ENCODE results near the gene MTFR1L.

The MTFR1L gene

DNA sequence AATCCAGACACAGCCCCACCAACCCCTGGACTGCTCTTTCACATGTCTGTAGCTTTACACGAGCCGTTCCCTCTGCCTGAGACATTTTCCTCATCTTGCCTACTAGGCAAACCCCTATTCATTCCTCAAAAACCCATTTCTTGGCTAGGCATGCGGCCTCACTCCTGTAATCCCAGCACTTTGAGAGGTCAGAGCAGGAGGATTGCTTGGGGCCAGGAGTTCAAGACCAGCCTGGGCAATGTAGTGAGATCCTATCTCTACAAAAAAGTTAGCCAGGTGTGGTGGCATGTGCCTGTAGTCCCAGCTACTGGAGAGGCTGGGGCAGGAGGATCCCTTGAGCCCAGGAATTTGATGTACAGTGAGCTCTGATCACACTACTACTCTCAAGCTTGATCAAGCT lies 44.7 kb downstream of the MTFR1L start:
- no peak for DNase-seq

DNA sequence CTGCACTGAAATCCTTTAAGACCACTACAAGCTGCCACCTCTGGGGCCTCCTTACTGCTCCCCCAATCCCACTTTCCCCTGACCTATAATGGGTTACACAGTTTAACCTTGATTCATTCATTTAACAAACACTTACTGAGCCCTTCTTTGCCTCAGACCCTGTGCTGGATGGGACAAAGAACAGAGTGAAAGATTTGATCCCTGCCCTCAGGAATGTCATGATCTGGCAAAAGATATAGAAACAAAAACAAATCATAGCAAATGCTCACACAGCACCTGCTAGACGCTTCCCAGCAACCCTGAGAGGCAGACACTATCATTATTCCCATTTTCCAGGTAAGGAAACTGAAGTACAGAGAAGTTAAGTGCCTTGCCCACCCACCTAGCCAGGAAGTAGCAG lies 46.5 kb downstream of the MTFR1L start:
- no peak for DNase-seq

DNA sequence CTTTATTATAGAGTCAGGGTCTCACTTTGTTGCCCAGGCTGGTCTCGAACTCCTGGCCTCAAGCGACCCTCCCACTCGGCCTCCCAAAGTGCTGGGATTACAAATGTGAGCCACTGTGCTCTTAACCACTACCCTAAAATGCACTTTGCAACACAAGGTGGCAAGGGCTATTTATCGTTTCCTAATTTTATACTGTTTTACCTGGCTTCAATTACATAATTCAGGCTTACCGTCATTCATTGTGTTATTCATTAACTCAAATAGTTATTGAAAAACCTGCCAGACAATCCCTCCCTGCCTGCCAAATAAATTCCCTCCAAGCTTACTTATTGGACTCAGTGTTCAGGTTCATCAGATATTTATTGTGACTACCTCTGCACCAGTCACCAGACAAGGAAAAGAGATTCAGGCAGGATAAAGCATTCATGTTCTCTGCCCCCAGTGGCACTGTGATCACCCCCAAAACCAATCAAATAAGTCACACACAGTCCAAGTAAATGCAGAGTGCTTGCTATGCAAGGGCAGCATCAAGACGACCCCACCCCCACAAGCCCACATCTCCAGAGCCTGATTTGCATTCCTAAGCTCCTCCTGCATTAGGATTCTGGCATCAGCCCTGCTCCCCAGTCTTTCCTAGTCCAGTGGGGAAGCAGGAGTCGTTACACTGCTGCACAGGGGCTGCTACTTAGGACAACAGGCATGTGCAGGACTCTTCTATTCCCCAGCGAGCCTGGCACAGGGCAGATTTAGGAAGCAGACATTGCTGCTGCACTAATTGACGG lies 47.6 kb downstream of the MTFR1L start:
- DNase-seq = no peak

DNA sequence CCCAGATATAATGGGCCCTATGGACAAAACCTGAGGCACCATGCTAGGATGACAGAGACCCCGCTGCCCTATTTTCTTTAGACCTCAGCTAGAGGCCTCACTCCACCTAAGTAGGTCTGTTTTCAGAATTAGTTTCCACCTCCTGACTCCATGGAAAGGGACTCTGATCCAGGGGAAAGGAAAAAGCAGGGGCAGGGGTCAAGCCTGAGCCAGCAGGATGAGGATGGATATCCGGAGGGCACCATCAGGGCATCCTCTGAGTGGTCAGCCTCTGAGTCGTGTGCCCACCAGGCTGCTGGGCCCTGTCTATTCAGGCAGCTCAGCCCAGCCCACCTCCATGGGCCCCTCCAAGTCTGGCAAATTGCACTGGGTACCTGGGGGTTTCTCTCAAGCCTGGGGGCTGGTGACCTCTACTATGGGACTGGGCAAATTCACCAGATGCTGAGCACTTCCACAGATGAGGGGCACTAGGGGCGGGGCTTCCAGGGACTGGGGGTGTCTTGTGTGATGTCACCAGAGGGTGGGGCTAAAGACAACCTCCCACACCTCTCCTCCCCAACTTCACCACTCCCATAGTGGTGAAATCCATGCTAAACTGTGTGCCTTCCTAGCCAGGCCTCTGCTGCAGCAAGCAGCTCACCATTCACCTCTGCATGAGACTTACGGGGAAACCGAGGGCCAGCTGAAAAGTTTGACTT lies 50.3 kb downstream of the MTFR1L start:
- DNase-seq = no peak

DNA sequence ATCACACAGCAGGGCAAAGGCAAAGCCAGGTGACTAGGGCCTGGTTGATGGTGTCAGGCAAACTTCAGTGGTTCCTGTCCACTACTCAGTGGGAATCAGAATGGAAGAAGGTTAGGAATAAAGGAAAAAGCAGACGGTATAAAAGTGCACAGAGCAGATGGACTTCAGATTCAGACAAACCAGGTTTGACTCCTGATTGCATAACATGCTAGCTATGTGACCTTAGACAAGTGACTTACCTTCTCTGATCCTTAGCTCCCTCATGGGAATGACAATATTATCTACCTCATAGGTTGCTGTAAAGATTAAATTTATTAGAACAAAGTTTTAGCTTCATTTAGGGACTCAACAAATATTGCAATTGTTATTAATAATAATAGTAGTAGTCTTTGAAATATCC lies 50.9 kb downstream of the MTFR1L start:
- no peak for DNase-seq

DNA sequence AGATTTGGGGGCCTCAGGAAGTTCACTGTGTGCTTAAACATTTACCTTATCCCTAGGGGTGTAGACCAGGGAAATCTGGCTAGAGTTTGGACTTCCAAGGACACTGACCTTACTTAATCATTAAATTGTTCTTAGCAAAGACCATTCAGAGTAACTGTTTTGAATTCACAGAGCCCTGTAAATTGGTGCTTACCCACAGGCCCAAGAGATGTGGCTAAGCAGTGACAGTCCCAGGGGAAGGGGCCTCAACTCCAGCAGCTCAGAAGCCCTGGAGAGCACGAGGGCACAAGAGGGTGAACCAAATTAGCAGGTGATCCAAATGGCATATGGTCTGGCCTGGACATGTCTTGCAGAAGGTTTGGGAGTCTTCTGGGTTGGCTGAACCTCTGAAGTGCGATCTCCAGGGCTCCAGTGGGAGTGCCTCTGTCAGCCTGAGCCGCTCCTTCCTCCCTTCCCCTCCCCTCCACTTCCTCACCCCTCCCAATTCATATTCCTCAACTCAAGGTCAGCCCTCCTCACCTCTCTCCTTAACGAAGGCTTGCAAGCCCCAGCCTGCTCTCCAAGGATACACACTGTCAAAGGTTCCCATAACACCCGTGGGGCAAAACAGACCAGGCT lies 51.4 kb downstream of the MTFR1L start:
- no peak for DNase-seq

- DNase-seq = no peak
These were observed 52.1 kb downstream of the MTFR1L start for GRCh38 chr1:25871704-25872494.

- no peak for DNase-seq
These were observed 53.0 kb downstream of the MTFR1L start for GRCh38 chr1:25872713-25873112.

DNA sequence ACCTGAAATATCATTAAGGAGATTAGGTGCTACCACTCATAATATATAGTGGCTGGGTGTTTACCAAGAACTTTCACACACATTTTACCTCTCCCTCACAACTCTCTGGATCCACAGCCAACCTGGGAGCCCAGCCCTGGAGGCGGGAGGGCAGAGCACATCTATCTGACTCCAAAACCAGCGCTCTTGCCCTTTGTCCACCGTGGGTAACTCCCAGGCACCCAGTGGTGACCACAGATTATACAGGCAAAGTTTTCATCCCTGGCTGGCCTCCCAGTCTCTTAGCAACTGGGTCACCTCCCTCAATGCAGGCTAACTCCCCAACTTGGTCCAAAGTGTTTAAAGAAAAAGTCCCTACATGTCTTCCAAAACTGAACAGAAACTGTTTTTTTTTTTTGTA lies 53.4 kb downstream of the MTFR1L start:
- DNase-seq = no peak

GRCh38 chr1:25874209-25874608 lies 54.5 kb downstream of the MTFR1L start:
- no peak for DNase-seq

DNA sequence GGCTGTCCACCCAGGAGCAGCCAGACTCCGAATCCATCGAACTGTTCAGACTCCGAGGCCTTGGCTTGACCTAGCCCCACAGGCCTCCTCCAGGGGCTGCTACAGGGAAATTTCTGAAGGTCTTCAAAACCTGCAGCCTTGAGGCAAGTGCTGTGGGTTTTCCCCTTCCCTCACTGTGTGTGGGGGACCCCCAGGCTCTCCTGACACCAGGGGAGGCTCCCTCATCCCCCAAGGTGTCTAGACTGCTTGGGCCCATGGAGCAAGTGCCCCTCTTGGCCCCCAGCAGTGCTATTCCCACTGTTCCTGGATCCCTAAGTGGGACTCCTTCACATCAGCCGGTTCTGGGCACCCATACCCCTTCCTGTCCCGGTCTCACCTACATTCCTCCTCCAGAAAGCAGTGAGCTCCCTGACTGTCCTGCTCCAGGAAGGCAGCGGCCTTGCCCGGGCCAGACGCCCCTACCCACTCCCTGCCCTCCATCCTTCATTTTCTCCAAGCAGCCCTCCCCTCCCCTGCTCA lies 54.9 kb downstream of the MTFR1L start:
- DNase-seq = no peak

DNA sequence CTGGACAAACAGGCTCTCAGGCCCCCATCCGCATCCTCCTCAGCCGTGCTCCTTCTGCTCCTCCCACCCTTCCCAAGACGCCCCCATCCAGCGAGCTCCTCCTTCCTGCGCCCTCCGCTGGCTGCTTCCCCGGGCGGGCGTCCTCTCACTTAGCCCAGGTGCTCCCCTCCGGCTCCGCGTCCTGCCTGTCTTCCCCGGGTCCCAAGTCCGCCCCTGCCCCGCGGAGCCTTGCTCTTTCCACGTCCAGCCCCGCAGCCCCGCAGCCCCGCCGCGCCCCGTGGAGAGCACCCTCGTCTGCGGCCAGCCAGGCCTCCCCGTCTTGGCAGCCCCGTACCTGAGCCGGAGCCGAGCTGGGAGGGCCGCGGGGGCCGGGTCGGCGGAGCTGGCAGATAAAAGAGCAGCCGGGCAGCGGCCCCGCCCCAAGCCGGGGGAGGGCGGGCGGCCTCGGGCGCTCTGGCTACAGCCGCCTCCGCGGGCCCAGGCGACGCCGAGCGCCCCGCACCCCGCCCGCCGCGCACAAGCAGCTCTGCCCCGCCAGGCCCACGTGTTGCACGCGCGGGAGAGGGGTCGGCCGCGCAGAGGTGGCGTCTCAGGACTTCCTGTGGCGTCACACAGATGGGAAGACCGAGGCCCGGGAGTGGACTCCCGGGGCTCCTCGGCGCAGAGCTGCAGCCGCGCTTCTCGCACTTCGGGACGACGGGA lies 55.6 kb downstream of the MTFR1L start, which contains the start of gene PAQR7:
Gene PAQR7 (minus strand): TSS at position 555 of the 702 bp plus-strand sequence. CDS start 11,869 bp downstream, outside the sequence.
- DNase-seq = peak; percentile 66

DNA sequence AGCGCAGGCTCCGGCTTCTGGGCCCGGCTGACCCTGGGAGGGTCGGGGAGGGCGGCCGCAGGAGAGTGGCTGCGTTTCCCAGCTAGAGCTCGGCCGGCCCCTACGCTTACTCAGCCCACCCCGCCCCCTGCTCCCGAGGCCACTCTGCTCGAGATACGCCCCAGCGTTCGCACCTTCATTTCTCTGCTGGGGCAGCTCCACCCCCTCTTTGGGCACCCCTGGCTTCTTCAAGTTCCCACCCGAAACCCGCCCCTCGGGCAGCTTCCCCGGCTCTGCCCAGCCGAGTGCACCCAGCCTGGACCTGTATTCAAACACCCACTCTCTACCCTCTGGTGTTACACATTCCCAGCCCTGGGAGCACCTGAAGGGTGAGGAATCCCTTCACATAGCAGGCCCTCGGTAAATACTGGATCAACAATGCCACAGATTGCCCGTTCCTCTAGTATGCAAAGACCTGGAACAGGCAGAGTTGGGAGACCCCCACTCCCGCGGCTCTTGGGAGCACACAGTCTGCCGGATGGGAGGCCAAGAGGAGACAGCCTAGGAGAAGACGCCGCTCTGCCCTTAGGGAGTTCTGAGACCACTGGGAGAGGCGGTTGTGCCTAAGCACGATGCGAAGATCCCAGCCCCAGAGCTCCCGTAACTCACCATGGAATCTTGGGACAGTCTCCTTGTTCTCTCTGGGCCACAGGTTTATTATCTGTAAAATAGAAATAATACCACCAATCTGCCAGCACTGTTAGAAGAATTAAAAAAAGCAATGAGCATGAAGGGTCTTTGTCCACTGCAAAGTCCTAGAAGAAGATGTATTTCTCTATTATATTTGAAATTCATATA lies 56.3 kb downstream of the MTFR1L start:
- no peak for DNase-seq

DNA sequence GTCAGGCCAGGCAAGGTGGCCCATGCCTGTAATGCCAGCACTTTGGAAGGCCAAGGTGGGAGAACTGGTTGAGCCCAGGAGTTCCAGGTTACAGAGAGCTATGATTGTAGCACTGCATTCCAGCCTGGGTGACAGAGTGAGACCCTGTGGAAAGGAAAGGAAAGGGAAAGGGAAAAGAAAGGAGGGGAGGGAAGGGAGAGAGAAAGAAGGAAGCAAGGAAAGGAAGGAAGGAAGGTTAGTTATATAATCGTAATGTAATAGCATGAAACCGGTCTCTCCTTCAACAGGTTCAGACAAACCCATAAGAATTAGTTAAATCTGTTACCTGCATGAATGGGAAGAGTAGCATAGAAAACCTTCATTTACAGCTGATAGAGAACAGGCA lies 56.9 kb downstream of the MTFR1L start:
- no peak for DNase-seq

DNA sequence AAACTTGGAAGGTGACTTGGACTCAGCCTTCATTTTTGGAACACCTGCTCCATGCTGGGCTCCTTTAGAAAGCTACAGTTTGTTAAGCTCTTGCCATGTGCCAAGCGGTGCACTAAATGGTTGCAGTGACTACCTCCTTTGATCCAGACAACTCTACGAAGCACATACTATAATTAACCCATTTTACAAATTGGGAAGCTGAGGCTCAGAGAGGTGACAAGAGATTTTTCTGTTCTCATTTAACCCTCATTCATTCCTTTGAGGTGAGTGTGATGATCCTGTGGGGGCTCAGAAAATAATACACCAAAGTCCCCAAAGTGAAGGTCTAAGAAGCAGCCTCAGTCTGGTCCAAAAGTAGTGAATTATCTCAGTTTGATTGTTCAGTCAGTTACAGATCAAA lies 57.4 kb downstream of the MTFR1L start:
- no peak for DNase-seq

DNA sequence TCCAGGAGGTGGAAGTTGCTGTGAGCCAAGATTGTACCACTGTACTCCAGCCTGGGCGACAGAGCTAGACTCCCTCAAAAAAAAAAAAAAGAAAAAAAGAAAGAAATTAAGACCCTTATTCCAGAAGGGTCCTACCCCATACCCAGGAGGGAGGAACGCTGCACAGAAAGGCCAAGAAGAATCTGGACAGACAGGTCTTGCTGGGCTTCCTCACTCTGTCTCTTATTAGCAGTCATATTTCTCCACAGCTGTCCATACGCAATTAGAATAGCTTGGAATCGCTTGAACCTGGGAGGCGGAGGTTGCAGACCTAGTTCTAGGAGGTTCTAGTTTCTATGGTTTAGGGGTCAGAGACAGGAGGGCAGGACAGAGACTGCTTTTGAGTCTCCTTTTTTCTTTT lies 58.9 kb downstream of the MTFR1L start:
- no peak for DNase-seq

GRCh38 chr1:25879675-25880074 lies 59.9 kb downstream of the MTFR1L start:
- no peak for DNase-seq

GRCh38 chr1:25880518-25880917 lies 60.8 kb downstream of the MTFR1L start:
- no peak for DNase-seq

GRCh38 chr1:25881266-25881665 lies 61.5 kb downstream of the MTFR1L start:
- no peak for DNase-seq
